Activated CD8-positive, alpha-beta memory T cell treated with anti-CD3 and anti-CD28 coated beads, Interleukin-2, amount 10 ng/mL, durations not matched to agents 7 days and 5 days (primary cell): ENCODE data around the gene INKA2. TPM values are rescaled to one million over a fixed set of nuclear protein-coding genes. Genes with fewer than 3 reads are reported as not detected.

Source experiments
- ATAC-seq: fragments of 150-1000 bp; cut with Tn5 transposase; one replicate; pipeline ENCODE4 v1.10.0; 2021; ENCODE audit warnings: moderate library complexity
- CTCF ChIA-PET: fragments of 350-600 bp; sonication (Branson Sonifier 250); formaldehyde crosslinking; loops from one replicate; lab custom pipeline; 2021; ENCODE audit warnings: antibody characterized with exemption; lab: Charles Lee
- DNase-seq: peaks from one replicate; pipeline ENCODE4 v3.0.0-alpha.2; 2020
- H3K27ac Mint-ChIP-seq: one replicate; pipeline ENCODE4 v1.8.0; 2021; ENCODE audit warnings: mild to moderate bottlenecking, mixed read lengths
- H3K27me3 Mint-ChIP-seq: one replicate; pipeline ENCODE4 v1.8.0; 2021; ENCODE audit warnings: mixed read lengths
- H3K36me3 Mint-ChIP-seq: one replicate; pipeline ENCODE4 v1.8.0; 2021; ENCODE audit warnings: mild to moderate bottlenecking, mixed read lengths
- H3K4me1 Mint-ChIP-seq: one replicate; pipeline ENCODE4 v1.8.0; 2021; ENCODE audit warnings: mixed read lengths
- H3K4me3 Mint-ChIP-seq: one replicate; pipeline ENCODE4 v1.8.0; 2021; ENCODE audit warnings: mild to moderate bottlenecking, moderate library complexity, mixed read lengths
- H3K9me3 Mint-ChIP-seq: one replicate; pipeline ENCODE4 v1.8.0; 2022; ENCODE audit warnings: low read depth, mixed read lengths
- total RNA-seq, 2 experiments: library from RNA; stranded (reverse); gene quantifications; one replicate each; pipeline ENCODE4 v1.2.3, GENCODE V29; 2021

The INKA2 gene
- total RNA-seq, 2 experiments from 2014 or later: 1.7 to 1.9 TPM

DNA sequence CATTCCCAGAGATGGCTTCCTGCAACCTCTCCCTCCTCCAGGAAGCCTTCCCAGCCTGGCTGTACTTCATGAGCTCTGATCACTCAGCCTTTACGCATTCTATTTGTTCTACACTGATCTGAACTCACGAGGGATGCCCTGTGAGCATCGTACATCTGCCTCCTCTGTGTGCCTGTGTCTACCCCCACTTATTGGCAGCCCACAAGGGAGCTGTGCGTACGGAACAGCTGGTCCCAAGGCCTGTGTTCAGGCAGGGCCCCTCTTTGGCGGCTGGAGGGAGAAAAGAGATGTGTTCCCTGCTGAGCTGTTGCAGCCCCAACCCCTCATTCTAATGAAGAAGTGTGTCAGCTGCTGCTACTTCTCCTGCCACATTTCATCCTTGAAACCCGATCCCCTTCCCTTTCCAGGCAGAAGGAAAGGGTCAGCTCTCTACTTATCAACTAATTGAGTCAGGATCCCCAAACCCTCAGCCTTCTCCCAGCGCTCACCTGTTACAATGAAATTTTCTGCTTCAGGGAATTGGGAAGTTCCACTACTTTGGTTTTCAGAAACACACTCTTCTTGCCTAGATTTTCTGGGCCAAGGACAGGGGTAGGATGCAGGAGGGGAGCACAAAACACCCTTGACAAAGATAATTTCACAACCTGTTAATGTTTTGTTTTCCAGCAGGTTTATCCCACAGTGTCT, 3.2 kb downstream of the INKA2 start:
- H3K27me3 Mint-ChIP-seq: peaks cover 25% of the 10 kb centered on the region
- ATAC-seq: no peak
- H3K36me3 Mint-ChIP-seq: no peaks in the 10 kb centered on the region
- H3K4me3 Mint-ChIP-seq: no peak overlapping the region
- peaks cover 26% of the 10 kb centered on the region for H3K4me1 Mint-ChIP-seq
- no peaks in the 10 kb centered on the region for H3K9me3 Mint-ChIP-seq
- DNase-seq: no peak
- no peak overlapping the region for H3K27ac Mint-ChIP-seq
- CTCF ChIA-PET: interaction anchor here (0.7 to 6.4 kb wide), 7 partner anchors 11 to 254 kb away, joined by 3 to 50 read pairs (median 4); partner anchors contain the start of gene DDX20

DNA sequence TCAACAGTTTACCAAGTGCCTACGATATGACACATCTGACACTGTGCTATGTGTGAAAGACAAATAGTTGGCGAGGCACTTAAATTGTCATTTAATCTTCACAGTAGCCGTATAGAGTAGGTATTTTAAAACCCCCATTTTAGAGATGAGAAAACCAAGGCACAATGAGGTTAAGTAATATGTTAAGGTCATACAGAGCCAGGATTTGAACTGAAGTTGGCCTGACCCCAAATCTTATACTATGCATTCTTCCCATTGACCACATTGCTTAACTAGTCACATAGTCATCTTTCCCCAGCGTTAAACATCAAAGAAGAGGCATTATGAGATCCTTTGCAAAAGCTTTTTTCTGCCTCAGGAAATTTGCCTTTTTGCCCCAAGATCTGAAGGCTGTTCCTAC, 3.9 kb downstream of the INKA2 start:
- Mint-ChIP-seq H3K4me3 (no peak overlapping the region), H3K27ac (no peak overlapping the region), H3K27me3 (peaks cover 19% of the 10 kb centered on the region), H3K4me1 (peaks cover 25% of the 10 kb centered on the region), H3K9me3 (no peaks in the 10 kb centered on the region), H3K36me3 (no peaks in the 10 kb centered on the region)
- CTCF ChIA-PET: interaction anchor here (1.6 to 6.4 kb wide), 4 partner anchors 11 to 227 kb away, joined by 4 to 50 read pairs (median 20); partner anchors contain the start of gene DDX20
- ATAC-seq: no peak
- no peak for DNase-seq

DNA sequence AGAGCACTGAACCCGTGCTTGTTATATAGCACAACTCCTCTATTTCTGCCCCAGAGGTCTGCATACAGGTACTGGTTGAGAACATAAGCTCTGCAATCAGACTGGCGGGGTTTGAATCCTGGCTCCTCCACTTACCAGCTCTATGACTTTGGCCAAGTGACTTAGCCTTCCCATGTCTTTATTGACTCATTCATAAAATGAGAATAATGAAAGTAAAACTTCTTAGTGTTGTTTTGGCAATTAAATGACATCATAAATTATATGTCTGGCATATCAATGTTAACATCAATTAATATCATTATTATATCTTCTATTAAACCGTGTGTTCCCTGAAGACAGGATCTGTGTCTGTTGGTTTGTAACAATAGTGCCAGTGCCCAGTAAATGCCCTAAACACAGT, 4.3 kb downstream of the INKA2 start:
- peaks cover 23% of the 10 kb centered on the region for H3K4me1 Mint-ChIP-seq
- CTCF ChIA-PET: interaction anchor here (1.4 to 6.4 kb wide), 5 partner anchors 12 to 227 kb away, joined by 3 to 50 read pairs (median 7); partner anchors contain the start of gene DDX20
- DNase-seq: no peak
- H3K4me3 Mint-ChIP-seq: no peak overlapping the region
- peaks cover 14% of the 10 kb centered on the region for H3K27me3 Mint-ChIP-seq
- no peaks in the 10 kb centered on the region for H3K9me3 Mint-ChIP-seq
- no peak overlapping the region for H3K27ac Mint-ChIP-seq
- ATAC-seq: no peak
- no peaks in the 10 kb centered on the region for H3K36me3 Mint-ChIP-seq

DNA sequence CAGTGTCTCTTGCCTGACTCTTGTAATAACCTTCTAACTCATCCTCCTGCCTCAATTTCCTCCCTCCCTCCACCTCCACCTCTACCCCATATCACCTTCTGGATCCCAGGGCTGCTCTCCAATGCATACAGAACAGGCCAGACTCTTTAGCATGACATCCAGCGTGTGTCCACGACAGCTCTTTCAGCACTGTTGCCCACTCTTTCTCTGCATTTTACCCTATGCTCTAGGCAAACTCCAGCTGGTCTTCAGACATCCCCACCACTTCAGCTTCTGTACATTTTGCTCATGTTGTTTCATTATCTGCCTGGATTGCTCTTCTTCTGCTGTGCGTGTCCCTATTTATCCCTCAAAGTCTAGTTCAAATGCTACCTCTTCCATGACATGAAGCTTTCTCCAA, 4.8 kb downstream of the INKA2 start:
- H3K27ac Mint-ChIP-seq: no peak overlapping the region
- peaks cover 12% of the 10 kb centered on the region for H3K27me3 Mint-ChIP-seq
- peaks cover 21% of the 10 kb centered on the region for H3K4me1 Mint-ChIP-seq
- no peak overlapping the region for H3K4me3 Mint-ChIP-seq
- DNase-seq: no peak
- H3K9me3 Mint-ChIP-seq: no peaks in the 10 kb centered on the region
- CTCF ChIA-PET: interaction anchor here (1.4 to 6.4 kb wide), 4 partner anchors 20 to 226 kb away, joined by 3 to 50 read pairs (median 6); partner anchors contain the start of gene DDX20
- ATAC-seq: no peak
- H3K36me3 Mint-ChIP-seq: no peaks in the 10 kb centered on the region

DNA sequence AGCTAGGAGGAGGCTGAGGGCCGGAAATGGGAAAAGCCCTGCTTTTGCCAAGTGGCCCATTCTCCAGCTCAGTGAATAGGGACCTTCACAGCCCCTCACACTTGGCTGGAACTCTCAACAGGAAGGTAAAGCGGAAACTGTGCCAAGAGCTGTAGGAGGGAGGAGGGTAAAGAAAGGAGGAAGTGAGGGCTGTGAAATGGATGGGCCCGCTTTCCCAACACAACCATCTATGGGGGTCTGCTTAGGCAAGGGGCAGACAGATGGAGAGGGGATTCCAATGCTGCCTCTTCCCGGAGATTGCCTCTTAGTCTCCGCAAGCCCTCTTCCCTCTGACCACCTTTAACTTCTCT, 5.2 kb downstream of the INKA2 start:
- no peaks in the 10 kb centered on the region for H3K36me3 Mint-ChIP-seq
- peaks cover 21% of the 10 kb centered on the region for H3K4me1 Mint-ChIP-seq
- H3K27ac Mint-ChIP-seq: no peak overlapping the region
- peaks cover 12% of the 10 kb centered on the region for H3K27me3 Mint-ChIP-seq
- H3K4me3 Mint-ChIP-seq: no peak overlapping the region
- no peaks in the 10 kb centered on the region for H3K9me3 Mint-ChIP-seq
- ATAC-seq: no peak
- CTCF ChIA-PET: interaction anchor here (0.9 to 2.4 kb wide), 4 partner anchors 19 to 252 kb away, joined by 3 to 9 read pairs (median 5); partner anchors contain the start of gene DDX20
- DNase-seq: no peak

DNA sequence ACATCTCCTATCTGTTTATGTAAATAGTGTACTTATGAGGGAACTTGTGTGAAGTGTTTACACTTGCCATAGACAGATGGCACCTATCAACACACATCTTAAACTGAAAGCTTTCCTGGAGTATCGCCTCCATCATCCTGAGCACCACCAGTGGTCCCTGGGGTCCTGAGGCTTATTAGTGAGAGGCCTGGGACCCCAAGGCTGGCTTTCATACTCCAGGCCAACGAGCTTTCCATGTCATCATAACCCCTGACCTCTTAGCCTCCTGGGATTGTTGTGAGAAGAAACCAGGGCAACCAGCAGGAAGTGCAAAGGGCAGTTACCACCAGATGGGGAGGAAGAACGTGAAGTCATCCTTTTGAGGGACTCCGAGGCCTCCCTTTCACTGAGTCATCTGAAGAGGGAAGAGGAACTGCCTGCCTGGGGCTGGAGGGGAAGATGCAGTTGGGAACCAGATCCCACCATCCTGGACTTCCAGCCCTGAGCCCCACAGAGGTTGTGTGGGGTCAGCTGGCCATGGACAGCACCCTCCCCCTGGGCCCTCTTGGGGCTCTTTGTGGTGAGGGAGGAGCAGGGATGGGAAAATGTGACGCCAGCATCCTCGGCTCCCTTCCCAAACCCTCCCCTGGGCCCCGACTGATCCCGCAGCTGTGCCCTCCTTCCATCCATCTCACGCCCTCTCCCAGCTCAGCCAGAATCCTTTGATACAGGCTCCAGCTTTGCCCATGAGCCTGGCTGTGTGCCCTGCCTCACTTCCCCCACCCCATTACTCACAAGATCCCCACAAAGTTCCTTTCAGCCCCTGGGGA, 5.8 kb downstream of the INKA2 start:
- H3K36me3 Mint-ChIP-seq: no peaks in the 10 kb centered on the region
- CTCF ChIA-PET: interaction anchor here (0.9 to 2.4 kb wide), 3 partner anchors 19 to 251 kb away, joined by 3 to 9 read pairs (median 3); no protein-coding TSS in a partner anchor
- H3K4me1 Mint-ChIP-seq: peaks cover 18% of the 10 kb centered on the region
- peak; percentile 57 for ATAC-seq
- H3K27ac Mint-ChIP-seq: no peak overlapping the region
- H3K9me3 Mint-ChIP-seq: no peaks in the 10 kb centered on the region
- peaks cover 12% of the 10 kb centered on the region for H3K27me3 Mint-ChIP-seq
- DNase-seq: peak; percentile 43
- no peak overlapping the region for H3K4me3 Mint-ChIP-seq

DNA sequence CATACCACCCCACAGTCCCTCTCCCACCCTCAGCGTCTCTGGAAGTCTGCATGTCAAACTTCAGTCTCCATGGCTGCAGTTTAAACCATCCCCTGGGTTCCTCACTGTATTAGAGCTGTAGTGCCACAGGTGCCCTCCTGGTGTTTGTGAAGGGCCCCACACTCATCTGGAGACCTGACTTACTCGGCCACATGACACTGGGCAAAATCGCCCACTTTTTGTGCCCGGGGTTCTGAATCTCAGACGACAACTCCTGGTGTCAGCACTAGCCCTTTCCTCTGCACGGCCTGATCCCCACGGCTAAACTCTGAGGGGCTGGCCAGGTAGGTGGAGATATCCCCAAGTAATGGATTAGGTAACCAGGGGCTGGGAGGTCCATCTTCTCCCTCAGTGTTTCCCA, 6.5 kb downstream of the INKA2 start:
- Mint-ChIP-seq H3K4me3 (no peak overlapping the region), H3K27ac (no peak overlapping the region), H3K4me1 (peaks cover 14% of the 10 kb centered on the region), H3K9me3 (no peaks in the 10 kb centered on the region), H3K27me3 (peaks cover 8% of the 10 kb centered on the region), H3K36me3 (no peaks in the 10 kb centered on the region)
- ATAC-seq: no peak
- CTCF ChIA-PET: interaction anchor here (2.4 kb wide), 1 partner anchor 18 kb away, joined by 9 read pairs; no protein-coding TSS in a partner anchor
- peak; percentile 31 for DNase-seq

DNA sequence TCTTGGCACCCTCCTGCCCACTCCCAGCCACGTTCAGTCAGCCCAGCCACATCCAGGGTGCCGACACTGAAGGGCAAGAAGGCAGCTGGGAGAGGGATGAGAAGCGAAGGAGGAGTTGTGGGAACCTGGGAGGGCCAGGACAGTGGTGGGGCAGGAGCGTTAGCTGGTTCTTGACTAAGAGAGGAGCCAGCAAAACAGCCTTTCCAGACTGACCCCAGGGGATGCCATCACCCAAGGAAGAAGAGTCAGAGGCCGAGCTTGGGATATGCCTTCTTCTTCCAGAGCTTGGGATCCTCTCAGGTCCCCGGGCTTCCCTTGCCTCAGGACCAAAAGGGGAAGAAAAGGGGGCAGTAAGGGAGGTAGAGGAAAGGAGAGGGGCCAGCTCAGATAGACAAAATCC, 7.2 kb downstream of the INKA2 start:
- no peak overlapping the region for H3K4me3 Mint-ChIP-seq
- no peak for ATAC-seq
- H3K9me3 Mint-ChIP-seq: no peaks in the 10 kb centered on the region
- H3K27ac Mint-ChIP-seq: no peak overlapping the region
- DNase-seq: peak; percentile 22
- H3K36me3 Mint-ChIP-seq: no peaks in the 10 kb centered on the region
- peaks cover 8% of the 10 kb centered on the region for H3K4me1 Mint-ChIP-seq
- peaks cover under 1% of the 10 kb centered on the region for H3K27me3 Mint-ChIP-seq
- CTCF ChIA-PET: interaction anchor here (0.6 to 2.4 kb wide), 3 partner anchors 12 to 17 kb away, joined by 4 to 9 read pairs (median 5); no protein-coding TSS in a partner anchor

DNA sequence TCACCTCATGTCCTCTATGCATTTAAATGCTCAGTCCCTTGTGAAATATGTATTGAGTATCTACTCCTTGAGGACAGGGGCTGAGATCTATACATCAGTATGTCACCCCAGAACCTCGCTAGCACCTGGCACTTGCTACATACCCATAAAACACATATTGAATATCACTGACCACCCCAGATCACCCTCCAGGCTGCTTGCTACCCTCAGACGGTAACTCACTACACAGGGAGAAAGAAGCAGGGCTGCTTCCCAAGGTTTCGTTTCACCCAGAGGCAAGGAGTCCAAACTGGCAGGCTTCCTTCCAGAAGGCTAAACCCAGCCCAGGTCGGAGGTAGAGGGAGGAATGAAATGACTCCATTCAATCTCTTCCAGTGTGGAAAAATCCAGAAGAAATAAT, 8.5 kb downstream of the INKA2 start:
- ATAC-seq (no peak), DNase-seq (peak; percentile 25)
- no peaks in the 10 kb centered on the region for H3K27me3 Mint-ChIP-seq
- H3K36me3 Mint-ChIP-seq: no peaks in the 10 kb centered on the region
- no peaks in the 10 kb centered on the region for H3K9me3 Mint-ChIP-seq
- no peak overlapping the region for H3K27ac Mint-ChIP-seq
- CTCF ChIA-PET: interaction anchor here (1.9 kb wide), 1 partner anchor 12 kb away, joined by 5 read pairs; no protein-coding TSS in a partner anchor
- peaks cover 8% of the 10 kb centered on the region for H3K4me1 Mint-ChIP-seq
- H3K4me3 Mint-ChIP-seq: no peak overlapping the region

DNA sequence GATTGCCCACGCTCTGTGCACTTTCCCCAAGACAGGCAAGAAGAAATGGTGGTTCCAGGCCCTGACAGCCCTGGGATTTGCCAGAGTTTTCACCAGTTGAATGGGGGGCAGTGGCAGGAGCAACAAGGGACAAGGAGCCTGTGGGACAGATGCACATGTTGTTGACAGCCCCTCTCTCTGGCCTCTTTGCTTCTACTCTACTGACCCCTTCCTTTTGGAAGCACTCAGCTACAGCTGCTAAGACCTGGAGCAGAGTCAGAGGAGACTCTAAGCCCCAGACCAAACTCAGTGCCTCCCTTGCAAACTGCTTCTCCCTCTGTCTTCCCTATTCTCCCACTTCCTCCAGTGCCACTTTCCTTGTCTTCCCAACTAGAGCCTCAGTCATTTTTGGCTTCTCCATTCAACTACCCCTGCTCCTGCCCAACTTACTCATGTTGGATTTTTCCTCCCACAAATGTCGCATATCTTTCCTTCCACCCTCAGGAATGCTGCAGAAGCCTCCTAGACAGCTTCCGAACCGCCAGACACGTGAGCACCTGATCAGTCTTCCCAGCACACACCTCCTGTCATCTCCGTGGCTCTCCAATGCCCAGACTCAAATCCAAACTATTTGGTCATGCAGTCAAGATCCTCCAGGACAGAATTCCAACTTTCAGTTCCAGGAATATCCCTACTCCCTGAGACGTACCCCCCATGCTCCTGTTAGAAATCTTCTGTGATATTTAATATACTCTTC, 9.1 kb downstream of the INKA2 start:
- Mint-ChIP-seq H3K9me3 (no peaks in the 10 kb centered on the region), H3K4me3 (no peak overlapping the region), H3K4me1 (peaks cover 8% of the 10 kb centered on the region), H3K27ac (no peak overlapping the region), H3K27me3 (no peaks in the 10 kb centered on the region), H3K36me3 (no peaks in the 10 kb centered on the region)
- CTCF ChIA-PET: interaction anchor here (1.9 kb wide), 1 partner anchor 11 kb away, joined by 5 read pairs; no protein-coding TSS in a partner anchor
- ATAC-seq: no peak
- DNase-seq: peak; percentile 12

DNA sequence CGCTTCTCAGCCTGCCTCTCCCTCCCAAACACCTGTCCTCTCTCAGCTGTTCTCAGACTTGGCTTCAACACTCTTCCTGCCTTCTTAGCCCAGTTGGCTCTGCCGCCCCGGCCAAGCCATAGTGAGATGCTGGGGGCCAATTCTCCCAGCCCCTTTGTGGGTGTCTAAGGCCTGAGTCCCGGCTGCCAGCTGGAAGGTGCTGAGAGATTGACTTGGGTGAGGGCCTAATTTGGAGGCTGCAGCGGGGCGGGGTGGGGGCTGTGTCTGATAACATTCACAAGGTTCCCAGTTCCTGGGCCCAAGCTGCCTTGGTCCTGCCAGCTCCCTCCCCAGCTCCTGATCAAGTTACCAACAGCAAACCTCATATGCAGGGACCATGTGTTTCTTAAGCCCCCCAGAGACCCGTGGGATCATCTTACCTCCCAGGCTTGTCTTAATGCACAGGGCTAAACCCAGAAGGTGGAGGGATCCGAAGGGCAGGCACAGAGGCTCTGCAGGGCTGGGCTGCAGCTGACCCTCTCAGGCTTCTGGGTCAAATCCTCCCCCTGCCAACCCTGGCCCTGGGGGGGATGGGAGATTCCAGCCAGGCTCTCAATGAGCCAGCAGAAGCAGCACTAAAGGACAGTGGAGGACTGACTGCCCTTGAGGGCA, 9.8 kb downstream of the INKA2 start:
- peaks cover 8% of the 10 kb centered on the region for H3K4me1 Mint-ChIP-seq
- no peaks in the 10 kb centered on the region for H3K27me3 Mint-ChIP-seq
- no peak overlapping the region for H3K4me3 Mint-ChIP-seq
- DNase-seq: peak; percentile 35
- H3K36me3 Mint-ChIP-seq: no peaks in the 10 kb centered on the region
- H3K9me3 Mint-ChIP-seq: no peaks in the 10 kb centered on the region
- CTCF ChIA-PET: interaction anchor here (1.9 to 2.7 kb wide), 2 partner anchors 10 to 15 kb away, joined by 5 to 10 read pairs; partner anchors contain the start of gene INKA2
- H3K27ac Mint-ChIP-seq: no peak overlapping the region
- no peak for ATAC-seq

DNA sequence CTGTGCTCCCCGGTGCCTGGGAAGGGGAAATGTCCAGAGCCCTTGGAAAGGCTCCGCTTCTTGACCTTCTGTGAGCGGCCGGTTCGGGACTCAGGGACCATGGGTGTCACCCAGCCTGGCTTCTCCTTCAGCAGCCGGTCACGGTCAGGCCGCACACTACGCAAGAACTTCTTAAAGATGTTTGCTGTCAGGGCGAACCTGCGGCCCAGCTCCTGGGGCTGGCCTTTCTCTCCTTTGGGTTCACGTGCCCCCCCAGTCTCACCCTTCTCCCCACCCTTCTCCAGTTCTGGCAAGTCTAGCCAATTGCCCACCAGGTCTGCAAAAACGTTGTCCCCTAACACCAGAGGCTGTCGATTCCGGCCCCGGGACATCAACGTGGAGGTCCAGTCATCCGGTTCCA, 12.1 kb downstream of the INKA2 start:
- CTCF ChIA-PET: interaction anchor here (2.1 to 2.7 kb wide), 2 partner anchors 11 to 13 kb away, joined by 6 to 10 read pairs; no protein-coding TSS in a partner anchor
- no peaks in the 10 kb centered on the region for H3K9me3 Mint-ChIP-seq
- no peak overlapping the region for H3K4me3 Mint-ChIP-seq
- DNase-seq (no peak), ATAC-seq (no peak)
- H3K36me3 Mint-ChIP-seq: no peaks in the 10 kb centered on the region
- no peak overlapping the region for H3K27ac Mint-ChIP-seq
- H3K4me1 Mint-ChIP-seq: no peaks in the 10 kb centered on the region
- H3K27me3 Mint-ChIP-seq: no peaks in the 10 kb centered on the region
